Fibroblast of lung (primary cell): ENCODE results near the gene FAM169A.

Experiments used
- EZH2 ChIP-seq: IDR thresholded peaks from 2 replicates; pipeline ENCODE4 v1.5.1; 2012; ENCODE audit warnings: low read length, control low read depth, mild to moderate bottlenecking; ENCODE audit errors: missing control alignments
- TF ChIP-seq, protein P1 (sequence below), 2 donors: IDR thresholded peaks in 1 of 2; conservative IDR thresholded peaks in 1 of 2; 1 replicate in 1 of 2; 2 replicates in 1 of 2; pipeline ENCODE4 v1.5.1; 2011 to 2012; ENCODE audit warnings: low read length in 2 of 2, control low read depth in 1 of 2, inconsistent platforms in 1 of 2, low read depth in 1 of 2, mild to moderate bottlenecking in 1 of 2

DNA sequence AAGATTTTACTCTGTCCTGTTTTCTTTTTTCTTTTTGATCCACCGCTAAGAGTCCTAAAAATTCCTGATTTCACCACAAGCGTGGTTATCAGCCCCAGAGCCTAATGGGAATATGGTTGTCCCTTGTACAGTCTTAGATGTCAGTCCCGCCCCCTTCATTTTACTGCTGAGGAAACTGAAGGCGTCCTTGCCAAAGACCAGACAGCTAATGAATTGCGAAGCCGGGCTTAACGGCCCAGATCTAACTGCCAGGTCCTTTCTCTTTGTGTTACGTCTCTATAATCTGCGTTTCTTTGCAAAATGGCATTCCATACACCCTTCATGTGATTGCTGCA is 98.6 kb downstream of the FAM169A start:
- TF ChIP-seq, protein P1, sequence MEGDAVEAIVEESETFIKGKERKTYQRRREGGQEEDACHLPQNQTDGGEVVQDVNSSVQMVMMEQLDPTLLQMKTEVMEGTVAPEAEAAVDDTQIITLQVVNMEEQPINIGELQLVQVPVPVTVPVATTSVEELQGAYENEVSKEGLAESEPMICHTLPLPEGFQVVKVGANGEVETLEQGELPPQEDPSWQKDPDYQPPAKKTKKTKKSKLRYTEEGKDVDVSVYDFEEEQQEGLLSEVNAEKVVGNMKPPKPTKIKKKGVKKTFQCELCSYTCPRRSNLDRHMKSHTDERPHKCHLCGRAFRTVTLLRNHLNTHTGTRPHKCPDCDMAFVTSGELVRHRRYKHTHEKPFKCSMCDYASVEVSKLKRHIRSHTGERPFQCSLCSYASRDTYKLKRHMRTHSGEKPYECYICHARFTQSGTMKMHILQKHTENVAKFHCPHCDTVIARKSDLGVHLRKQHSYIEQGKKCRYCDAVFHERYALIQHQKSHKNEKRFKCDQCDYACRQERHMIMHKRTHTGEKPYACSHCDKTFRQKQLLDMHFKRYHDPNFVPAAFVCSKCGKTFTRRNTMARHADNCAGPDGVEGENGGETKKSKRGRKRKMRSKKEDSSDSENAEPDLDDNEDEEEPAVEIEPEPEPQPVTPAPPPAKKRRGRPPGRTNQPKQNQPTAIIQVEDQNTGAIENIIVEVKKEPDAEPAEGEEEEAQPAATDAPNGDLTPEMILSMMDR (conservative IDR thresholded peaks at IDR 0.05 in 1 of 2, IDR thresholded peaks at IDR 0.05 in 1 of 2; ENCODE audit: low read depth in 1 of 2, low read length in 2 of 2), result no peak
- TF ChIP-seq EZH2, result no peak
